ENCODE measurements around the gene RGMA. TPM values are rescaled to one million over a fixed set of nuclear protein-coding genes. Genes with fewer than 3 reads are reported as not detected.

RGMA gene
- total RNA-seq, 1 experiment from 2014 or later, result 5.5 TPM

GRCh38 chr15:93076217-93076616 is 12.8 kb downstream of the RGMA start:
- Histone ChIP-seq H3K9ac (ENCODE audit: low read length) (no peak overlapping the region), H3K27me3 (ENCODE audit: insufficient read depth, low read length) (peaks cover 23% of the 10 kb centered on the region), H3K9me3 (ENCODE audit: control insufficient read depth in 1 of 2, insufficient read depth in 1 of 2, low read depth in 1 of 2, low read length in 2 of 2) (no peaks in the 10 kb centered on the region), H3K79me2 (ENCODE audit: insufficient read depth, low read length) (no peaks in the 10 kb centered on the region), H3K4me3 (replicated peaks in 1 of 2; ENCODE audit: low read depth in 1 of 2, low read length in 2 of 2) (no peak overlapping the region), H3K36me3 (ENCODE audit: control insufficient read depth in 1 of 2, insufficient read depth in 2 of 2, low read length in 2 of 2) (no peaks in the 10 kb centered on the region), H3K4me2 (ENCODE audit: low read length) (no peak overlapping the region), H3K27ac (ENCODE audit: low read depth, low read length) (no peak overlapping the region), H3K4me1 (ENCODE audit: control insufficient read depth in 1 of 2, insufficient read depth in 2 of 2, low read length in 2 of 2) (peaks cover 8 to 21% of the 10 kb centered on the region in 2 experiments), H3K9me2 (ENCODE audit: insufficient read depth) (no peaks in the 10 kb centered on the region), H2AFZ (ENCODE audit: low read depth, low read length, poor library complexity, severe bottlenecking) (no peak overlapping the region), H4K20me1 (ENCODE audit: insufficient read depth) (no peaks in the 10 kb centered on the region)
- ATAC-seq (no peak), DNase-seq (ENCODE audit: low read depth, low spot score) (no peak)
- BruUV-seq (replicated peaks), result no TSS peak
- TF ChIP-seq SRF (IDR thresholded peaks at IDR 0.05; ENCODE audit: low read depth) (no peak), CTCF (IDR thresholded peaks at IDR 0.05 in 2 of 3, conservative IDR thresholded peaks at IDR 0.05 in 1 of 3; ENCODE audit: borderline replicate concordance in 1 of 3, insufficient read depth in 1 of 3, low read depth in 2 of 3, low read length in 2 of 3) (no peak), EGR1 (IDR thresholded peaks at IDR 0.05; ENCODE audit: low read depth) (no peak), REST (IDR thresholded peaks at IDR 0.05; ENCODE audit: low read depth) (no peak), JUND (IDR thresholded peaks at IDR 0.05) (no peak), ZFX (IDR thresholded peaks at IDR 0.05) (no peak), POLR2AphosphoS5 (IDR thresholded peaks at IDR 0.05; ENCODE audit: low read depth, low read length) (no peak), FOSL1 (IDR thresholded peaks at IDR 0.05; ENCODE audit: low read depth) (no peak), ZBTB33 (IDR thresholded peaks at IDR 0.05; ENCODE audit: extremely low read depth, insufficient replicate concordance, low read length) (no peak), SIN3A (IDR thresholded peaks at IDR 0.05; ENCODE audit: low read depth) (no peak), ZNF274 (IDR thresholded peaks at IDR 0.05; ENCODE audit: low read depth, low read length) (no peak), CBX3 (IDR thresholded peaks at IDR 0.05; ENCODE audit: low read depth) (no peak), YY1 (IDR thresholded peaks at IDR 0.05; ENCODE audit: extremely low read depth, insufficient replicate concordance, low read depth, low read length) (no peak)
- CTCF ChIA-PET, result no interaction called here
- RAD21 ChIA-PET (ENCODE audit: low non-redundant PET in 1 of 2, low total read pairs in 2 of 2, uncharacterized antibody in 2 of 2, unreplicated experiment in 2 of 2), result no interaction called here
- intact Hi-C loops (cut with micrococcal nuclease), result no loop called here
- POLR2A ChIA-PET, result no interaction called here
